BLaER1 treated with 17β-estradiol and CSF1 and Interleukin-3, amounts not matched to agents 10 nM and 100 nM (cell line): Measurements from ENCODE around the gene FNDC3B.

Source experiments
- H3K27ac ChIP-seq, 11 experiments: shearing (Covaris generic); formaldehyde crosslinking; 2 replicates each; pipeline ENCODE4 v1.8.1; 2022
- H3K27me3 ChIP-seq, 11 experiments: shearing (Covaris generic); formaldehyde crosslinking; 2 replicates each; pipeline ENCODE4 v1.8.1; 2022
- H3K36me3 ChIP-seq, 11 experiments: shearing (Covaris generic); formaldehyde crosslinking; 2 replicates each; pipeline ENCODE4 v1.8.1; 2022
- H3K4me1 ChIP-seq, 10 experiments: shearing (Covaris generic); formaldehyde crosslinking; 2 replicates each; pipeline ENCODE4 v1.8.1; 2022
- H3K4me2 ChIP-seq, 11 experiments: shearing (Covaris generic); formaldehyde crosslinking; 2 replicates each; pipeline ENCODE4 v1.8.1; 2022
- H3K4me3 ChIP-seq, 10 experiments: shearing (Covaris generic); formaldehyde crosslinking; 2 replicates each; pipeline ENCODE4 v1.8.1; 2022
- H3K9ac ChIP-seq, 11 experiments: shearing (Covaris generic); formaldehyde crosslinking; 2 replicates each; pipeline ENCODE4 v1.8.1; 2022
- H3K9me3 ChIP-seq, 11 experiments: shearing (Covaris generic); formaldehyde crosslinking; replicated peaks in 1 of 11; 2 replicates each; pipeline ENCODE4 v1.8.1; 2022
- H4K20me1 ChIP-seq, 11 experiments: shearing (Covaris generic); formaldehyde crosslinking; 2 replicates each; pipeline ENCODE4 v1.8.1; 2022
- Cebpa-rat ChIP-seq, 11 experiments: shearing (Covaris generic); IDR thresholded peaks; 2 replicates each; pipeline ENCODE4 v1.8.1; 2022

FNDC3B gene

GRCh38 chr3:172156586-172156955 lies 117.2 kb downstream of the FNDC3B start:
- H3K9me3 ChIP-seq, result no peaks in the 10 kb centered on the region
- TF ChIP-seq Cebpa-rat (IDR thresholded peaks at IDR 0.05), result no peak
- H3K9ac ChIP-seq, result no peak overlapping the region
- peaks cover 25 to 75% (median 38%) of the 10 kb centered on the region in 10 experiments for H3K4me1 ChIP-seq
- no peaks in the 10 kb centered on the region for H3K27me3 ChIP-seq
- no peak overlapping the region for H3K4me3 ChIP-seq
- H3K36me3 ChIP-seq, result peaks cover 0 to 35% (median 4%) of the 10 kb centered on the region in 11 experiments; a peak in 5 of 22 replicates
- no peak overlapping the region for H3K4me2 ChIP-seq
- peaks cover 16 to 76% (median 39%) of the 10 kb centered on the region in 11 experiments; a peak in 17 of 22 replicates for H4K20me1 ChIP-seq
- no peak overlapping the region for H3K27ac ChIP-seq

GRCh38 chr3:172157564-172158258 lies 118.3 kb downstream of the FNDC3B start:
- Histone ChIP-seq H3K9ac (no peak overlapping the region), H3K4me2 (no peak overlapping the region), H3K9me3 (no peaks in the 10 kb centered on the region), H4K20me1 (peaks cover 6 to 70% (median 41%) of the 10 kb centered on the region in 11 experiments; a peak in 16 of 22 replicates), H3K36me3 (peaks cover 0 to 36% (median 5%) of the 10 kb centered on the region in 11 experiments; a peak in 5 of 22 replicates), H3K4me3 (no peak overlapping the region), H3K27ac (no peak overlapping the region), H3K4me1 (peaks cover 19 to 64% (median 29%) of the 10 kb centered on the region in 10 experiments), H3K27me3 (no peaks in the 10 kb centered on the region)
- no peak for TF ChIP-seq Cebpa-rat (IDR thresholded peaks at IDR 0.05)

- no peak for TF ChIP-seq Cebpa-rat (IDR thresholded peaks at IDR 0.05)
- no peaks in the 10 kb centered on the region for H3K27me3 ChIP-seq
- H3K36me3 ChIP-seq, result peaks cover 0 to 40% (median 5%) of the 10 kb centered on the region in 11 experiments; a peak in 6 of 22 replicates
- peaks cover 6 to 70% (median 31%) of the 10 kb centered on the region in 11 experiments; a peak in 14 of 22 replicates for H4K20me1 ChIP-seq
- no peak overlapping the region for H3K4me3 ChIP-seq
- no peak overlapping the region for H3K9ac ChIP-seq
- no peak overlapping the region for H3K27ac ChIP-seq
- no peaks in the 10 kb centered on the region for H3K9me3 ChIP-seq
- peaks cover 9 to 54% (median 19%) of the 10 kb centered on the region in 10 experiments for H3K4me1 ChIP-seq
- peak overlapping the region in 4 of 11 experiments; percentile 58 to 70 (median 64); a peak in 4 of 22 replicates for H3K4me2 ChIP-seq
These were observed 119.4 kb downstream of the FNDC3B start for GRCh38 chr3:172158741-172159140.

GRCh38 chr3:172159376-172159775 lies 120.0 kb downstream of the FNDC3B start:
- Histone ChIP-seq H3K4me1 (peaks cover 9 to 47% (median 15%) of the 10 kb centered on the region in 10 experiments), H3K36me3 (peaks cover 0 to 40% (median 5%) of the 10 kb centered on the region in 11 experiments; a peak in 6 of 22 replicates), H3K9me3 (no peaks in the 10 kb centered on the region), H4K20me1 (peaks cover 6 to 70% (median 27%) of the 10 kb centered on the region in 11 experiments; a peak in 13 of 22 replicates), H3K4me3 (no peak overlapping the region), H3K9ac (no peak overlapping the region), H3K4me2 (peak overlapping the region in 8 of 11 experiments; percentile 6 to 78 (median 64); a peak in 11 of 22 replicates), H3K27me3 (no peaks in the 10 kb centered on the region), H3K27ac (peak overlapping the region in 3 of 11 experiments; percentile 43 to 50 (median 48); a peak in 2 of 22 replicates)
- TF ChIP-seq Cebpa-rat (IDR thresholded peaks at IDR 0.05), result no peak

GRCh38 chr3:172159962-172160538 lies 120.7 kb downstream of the FNDC3B start:
- TF ChIP-seq Cebpa-rat (IDR thresholded peaks at IDR 0.05), result no peak
- Histone ChIP-seq H3K4me1 (peaks cover 9 to 41% (median 15%) of the 10 kb centered on the region in 10 experiments), H3K27me3 (no peaks in the 10 kb centered on the region), H3K9ac (no peak overlapping the region), H3K4me2 (peak overlapping the region; percentile 6 to 78 (median 58); a peak in 21 of 22 replicates), H3K36me3 (peaks cover 0 to 40% (median 5%) of the 10 kb centered on the region in 11 experiments; a peak in 6 of 22 replicates), H3K27ac (peak overlapping the region in 4 of 11 experiments; percentile 21 to 50 (median 46); a peak in 5 of 22 replicates), H3K9me3 (no peaks in the 10 kb centered on the region), H4K20me1 (peaks cover 6 to 72% (median 26%) of the 10 kb centered on the region in 11 experiments; a peak in 13 of 22 replicates), H3K4me3 (no peak overlapping the region)

GRCh38 chr3:172161133-172161789 lies 121.9 kb downstream of the FNDC3B start:
- no peak overlapping the region for H3K4me3 ChIP-seq
- no peak for TF ChIP-seq Cebpa-rat (IDR thresholded peaks at IDR 0.05)
- H3K4me1 ChIP-seq, result peaks cover 9 to 33% (median 15%) of the 10 kb centered on the region in 10 experiments
- H3K9me3 ChIP-seq, result no peaks in the 10 kb centered on the region
- H3K27me3 ChIP-seq, result no peaks in the 10 kb centered on the region
- H3K4me2 ChIP-seq, result no peak overlapping the region
- peaks cover 6 to 67% (median 21%) of the 10 kb centered on the region in 11 experiments; a peak in 13 of 22 replicates for H4K20me1 ChIP-seq
- no peak overlapping the region for H3K27ac ChIP-seq
- no peak overlapping the region for H3K9ac ChIP-seq
- peaks cover 0 to 32% (median 3%) of the 10 kb centered on the region in 11 experiments; a peak in 6 of 22 replicates for H3K36me3 ChIP-seq

- H3K27me3 ChIP-seq, result no peaks in the 10 kb centered on the region
- H4K20me1 ChIP-seq, result peaks cover 6 to 68% (median 26%) of the 10 kb centered on the region in 11 experiments; a peak in 14 of 22 replicates
- TF ChIP-seq Cebpa-rat (IDR thresholded peaks at IDR 0.05), result no peak
- H3K27ac ChIP-seq, result no peak overlapping the region
- H3K9ac ChIP-seq, result no peak overlapping the region
- H3K9me3 ChIP-seq, result no peaks in the 10 kb centered on the region
- no peak overlapping the region for H3K4me2 ChIP-seq
- H3K4me3 ChIP-seq, result no peak overlapping the region
- peaks cover 0 to 28% (median 0%) of the 10 kb centered on the region in 11 experiments; a peak in 5 of 22 replicates for H3K36me3 ChIP-seq
- H3K4me1 ChIP-seq, result peaks cover 9 to 36% (median 15%) of the 10 kb centered on the region in 10 experiments
These were observed 122.6 kb downstream of the FNDC3B start for GRCh38 chr3:172161959-172162358.

GRCh38 chr3:172163320-172163719 lies 123.9 kb downstream of the FNDC3B start:
- Histone ChIP-seq H3K27ac (no peak overlapping the region), H3K36me3 (peaks cover 0 to 25% (median 0%) of the 10 kb centered on the region in 11 experiments; a peak in 6 of 22 replicates), H3K9ac (no peak overlapping the region), H3K4me3 (no peak overlapping the region), H3K9me3 (no peaks in the 10 kb centered on the region), H3K27me3 (no peaks in the 10 kb centered on the region), H3K4me2 (no peak overlapping the region), H3K4me1 (peaks cover 9 to 49% (median 15%) of the 10 kb centered on the region in 10 experiments), H4K20me1 (peaks cover 9 to 77% (median 33%) of the 10 kb centered on the region in 11 experiments; a peak in 15 of 22 replicates)
- TF ChIP-seq Cebpa-rat (IDR thresholded peaks at IDR 0.05), result no peak
